OCI-LY7 (cell line): ENCODE results near the gene RAMP3.

Source experiments
- CTCF ChIP-seq: fragments of 200-600 bp; sonication (generic); conservative IDR thresholded peaks from 2 replicates; pipeline ENCODE4 v1.5.1; 2014; ENCODE audit warnings: mild to moderate bottlenecking, antibody characterized with exemption, low read length, moderate library complexity, mixed read lengths
- EZH2phosphoT487 ChIP-seq: fragments of 200-600 bp; sonication (generic); IDR thresholded peaks from 2 replicates; pipeline ENCODE4 v1.6.1; 2018; ENCODE audit warnings: low read depth, borderline replicate concordance, mild to moderate bottlenecking, mixed run types, antibody characterized with exemption, low read length, moderate library complexity, mixed read lengths

DNA sequence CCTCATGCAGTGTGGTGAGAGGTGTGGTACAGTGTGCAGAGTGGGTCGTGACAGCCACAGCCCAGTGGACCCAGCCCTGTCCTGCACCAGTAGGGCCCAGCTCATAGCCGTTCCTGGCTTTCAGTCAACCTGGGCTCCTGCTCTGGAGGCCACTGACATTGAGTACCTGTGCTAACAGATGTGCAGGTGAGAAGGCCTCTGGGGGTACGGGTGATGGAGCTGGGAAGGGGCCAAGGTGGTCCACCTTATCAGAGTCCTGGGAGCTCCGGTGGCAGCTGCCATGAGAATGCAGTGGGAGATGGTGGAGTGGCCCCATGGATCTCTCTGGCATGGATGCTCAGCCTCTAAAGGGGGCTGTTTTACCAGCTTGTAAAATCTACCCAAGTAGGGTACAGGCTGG, 40.0 kb upstream of the RAMP3 start:
- TF ChIP-seq CTCF, result no peak
- no peak for TF ChIP-seq EZH2phosphoT487
